ENCODE data around the gene ISCA2. TPM values are rescaled to one million over a fixed set of nuclear protein-coding genes. Genes with fewer than 3 reads are reported as not detected.
"Not testable (repeated sequence)": the region's sequence is repeated elsewhere in the genome, so short reads cannot be mapped to it uniquely, and the experiment has no call there.

ISCA2 gene, protein sequence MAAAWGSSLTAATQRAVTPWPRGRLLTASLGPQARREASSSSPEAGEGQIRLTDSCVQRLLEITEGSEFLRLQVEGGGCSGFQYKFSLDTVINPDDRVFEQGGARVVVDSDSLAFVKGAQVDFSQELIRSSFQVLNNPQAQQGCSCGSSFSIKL
- total RNA-seq (11.7 and 17.7 TPM in 2 replicates), polyA plus RNA-seq (32.1 and 35.5 TPM in 2 replicates), polyA minus RNA-seq (ENCODE audit: low replicate concordance) (1.7 and 3.4 TPM in 2 replicates)
- 16.6 and 24.9 TPM in 2 replicates for polyA plus RNA-seq (2012)

DNA sequence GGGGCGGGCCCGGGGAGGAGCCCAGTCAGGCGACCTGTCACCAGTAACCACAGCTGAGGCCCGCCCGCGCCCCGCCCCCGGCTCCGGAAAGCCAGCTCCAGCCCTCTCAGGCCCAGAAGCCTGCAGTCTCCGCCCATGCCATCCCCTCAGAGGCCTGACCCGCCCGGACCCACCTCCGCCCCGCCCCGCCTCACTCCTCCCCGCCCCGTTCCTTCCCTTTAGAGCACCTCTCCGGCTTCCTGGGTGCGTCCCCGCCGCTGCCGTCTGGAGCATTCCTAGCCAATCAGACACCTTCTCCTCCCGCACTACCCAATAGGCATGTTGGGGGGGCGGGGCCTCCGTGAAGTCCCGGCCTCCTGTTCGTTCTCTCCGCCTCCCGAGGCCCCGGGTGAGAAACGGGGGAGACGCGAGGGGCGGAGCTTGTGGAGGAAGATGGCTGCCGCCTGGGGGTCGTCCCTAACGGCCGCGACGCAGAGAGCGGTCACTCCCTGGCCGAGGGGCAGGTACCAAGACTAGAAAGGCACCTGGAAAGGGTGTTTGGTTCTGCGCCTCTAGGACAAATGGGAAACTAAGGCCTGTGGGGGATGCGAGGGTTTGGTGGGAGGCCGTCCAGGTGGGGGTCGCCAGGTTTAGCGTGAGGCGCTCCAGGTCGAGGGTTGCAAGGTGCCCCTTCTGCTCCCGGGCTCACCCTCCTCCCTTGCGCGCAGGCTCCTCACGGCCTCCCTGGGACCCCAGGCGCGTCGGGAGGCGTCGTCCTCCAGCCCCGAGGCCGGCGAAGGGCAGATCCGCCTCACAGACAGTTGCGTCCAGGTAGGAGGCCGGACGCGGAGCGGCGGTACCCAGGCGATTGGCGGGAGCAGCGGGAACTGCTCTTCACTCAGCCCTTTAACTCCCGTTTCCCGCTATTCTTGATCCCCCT is at the start of gene ISCA2:
Gene ISCA2 (plus strand): TSS at position 423 of the 919 bp plus-strand sequence. CDS start 10 bp downstream, at position 433.
- TF ChIP-seq, protein P1, sequence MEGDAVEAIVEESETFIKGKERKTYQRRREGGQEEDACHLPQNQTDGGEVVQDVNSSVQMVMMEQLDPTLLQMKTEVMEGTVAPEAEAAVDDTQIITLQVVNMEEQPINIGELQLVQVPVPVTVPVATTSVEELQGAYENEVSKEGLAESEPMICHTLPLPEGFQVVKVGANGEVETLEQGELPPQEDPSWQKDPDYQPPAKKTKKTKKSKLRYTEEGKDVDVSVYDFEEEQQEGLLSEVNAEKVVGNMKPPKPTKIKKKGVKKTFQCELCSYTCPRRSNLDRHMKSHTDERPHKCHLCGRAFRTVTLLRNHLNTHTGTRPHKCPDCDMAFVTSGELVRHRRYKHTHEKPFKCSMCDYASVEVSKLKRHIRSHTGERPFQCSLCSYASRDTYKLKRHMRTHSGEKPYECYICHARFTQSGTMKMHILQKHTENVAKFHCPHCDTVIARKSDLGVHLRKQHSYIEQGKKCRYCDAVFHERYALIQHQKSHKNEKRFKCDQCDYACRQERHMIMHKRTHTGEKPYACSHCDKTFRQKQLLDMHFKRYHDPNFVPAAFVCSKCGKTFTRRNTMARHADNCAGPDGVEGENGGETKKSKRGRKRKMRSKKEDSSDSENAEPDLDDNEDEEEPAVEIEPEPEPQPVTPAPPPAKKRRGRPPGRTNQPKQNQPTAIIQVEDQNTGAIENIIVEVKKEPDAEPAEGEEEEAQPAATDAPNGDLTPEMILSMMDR (conservative IDR thresholded peaks at IDR 0.05 in 1 of 2, IDR thresholded peaks at IDR 0.05 in 1 of 2; ENCODE audit: low read depth in 1 of 2, low read length in 2 of 2), result no peak
- TF ChIP-seq EZH2 (IDR thresholded peaks at IDR 0.05; ENCODE audit: low read length, missing control alignments), result no peak
- peak within 1 kb of the TSS; percentile 97 for H3K4me2 ChIP-seq (ENCODE audit: extremely low read depth, insufficient read depth, low read length)
- peak within 1 kb of the TSS; percentile 91 for H3K27ac ChIP-seq (ENCODE audit: insufficient read depth, low read length)
- peak within 1 kb of the TSS; percentile 90 for H2AFZ ChIP-seq (ENCODE audit: low read length)
- H3K9me3 ChIP-seq (ENCODE audit: control insufficient read depth, insufficient read depth, low read depth, low read length), result no peaks in the 10 kb centered on the region
- peak; percentile 99 for DNase-seq (ENCODE audit: low read depth in 2 of 2)
- peaks cover 35% of the 10 kb centered on the region for H3K79me2 ChIP-seq (ENCODE audit: control insufficient read depth, insufficient read depth, low read length)
- H3K9ac ChIP-seq (ENCODE audit: insufficient read depth, low read length), result peak within 1 kb of the TSS; percentile 95
- H4K20me1 ChIP-seq (ENCODE audit: control insufficient read depth, extremely low read depth, insufficient read depth, low read length), result peaks cover 3% of the 10 kb centered on the region
- no peaks in the 10 kb centered on the region for H3K27me3 ChIP-seq (ENCODE audit: control insufficient read depth, insufficient read depth, low read length)
- peak within 1 kb of the TSS; percentile 82 to 100 (median 100) for H3K4me3 ChIP-seq (replicated peaks in 1 of 4; ENCODE audit: control extremely low read depth in 1 of 4, insufficient read depth in 1 of 4, low read depth in 3 of 4, low read length in 4 of 4)
- no peaks in the 10 kb centered on the region for H3K36me3 ChIP-seq (ENCODE audit: control insufficient read depth, insufficient read depth, low read length)
- H3K4me1 ChIP-seq (ENCODE audit: control insufficient read depth, extremely low read depth, insufficient read depth, low read length), result peaks cover 10% of the 10 kb centered on the region

DNA sequence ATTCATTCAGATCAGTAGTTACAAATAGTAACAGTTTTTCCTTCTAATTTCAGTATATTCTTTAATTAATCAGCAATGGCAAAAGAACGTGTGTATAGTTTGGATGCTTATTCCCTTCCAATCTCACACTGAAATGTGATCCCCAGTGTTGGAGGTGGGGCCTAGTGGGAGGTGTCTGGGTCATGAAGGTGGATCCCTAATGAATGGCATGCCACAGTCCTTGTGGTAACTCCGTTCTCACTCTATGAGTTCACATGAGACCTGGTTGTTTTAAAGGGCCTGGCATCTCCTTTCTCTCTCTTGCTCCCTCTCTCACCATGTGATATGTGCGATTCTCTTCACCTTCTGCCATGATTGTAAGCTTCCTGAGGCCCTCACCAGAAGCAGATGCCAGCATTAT is 48.7 kb upstream of the ISCA2 start:
- no peak for DNase-seq (ENCODE audit: low read depth in 2 of 2)
- H3K4me3 ChIP-seq (replicated peaks in 1 of 4; ENCODE audit: control extremely low read depth in 1 of 4, insufficient read depth in 1 of 4, low read depth in 3 of 4, low read length in 4 of 4), result no peak overlapping the region
- no peaks in the 10 kb centered on the region for H3K9me3 ChIP-seq (ENCODE audit: control insufficient read depth, insufficient read depth, low read depth, low read length)
- H3K27me3 ChIP-seq (ENCODE audit: control insufficient read depth, insufficient read depth, low read length), result peaks cover 13% of the 10 kb centered on the region
- H3K4me1 ChIP-seq (ENCODE audit: control insufficient read depth, extremely low read depth, insufficient read depth, low read length), result no peaks in the 10 kb centered on the region
- H3K27ac ChIP-seq (ENCODE audit: insufficient read depth, low read length), result no peak overlapping the region
- H3K9ac ChIP-seq (ENCODE audit: insufficient read depth, low read length), result no peak overlapping the region
- no peaks in the 10 kb centered on the region for H4K20me1 ChIP-seq (ENCODE audit: control insufficient read depth, extremely low read depth, insufficient read depth, low read length)
- no peak overlapping the region for H2AFZ ChIP-seq (ENCODE audit: low read length)
- no peaks in the 10 kb centered on the region for H3K79me2 ChIP-seq (ENCODE audit: control insufficient read depth, insufficient read depth, low read length)
- no peaks in the 10 kb centered on the region for H3K36me3 ChIP-seq (ENCODE audit: control insufficient read depth, insufficient read depth, low read length)
- TF ChIP-seq, protein P1 (conservative IDR thresholded peaks at IDR 0.05 in 1 of 2, IDR thresholded peaks at IDR 0.05 in 1 of 2; ENCODE audit: low read depth in 1 of 2, low read length in 2 of 2), result no peak
- TF ChIP-seq EZH2 (IDR thresholded peaks at IDR 0.05; ENCODE audit: low read length, missing control alignments), result no peak
- H3K4me2 ChIP-seq (ENCODE audit: extremely low read depth, insufficient read depth, low read length), result no peak overlapping the region

DNA sequence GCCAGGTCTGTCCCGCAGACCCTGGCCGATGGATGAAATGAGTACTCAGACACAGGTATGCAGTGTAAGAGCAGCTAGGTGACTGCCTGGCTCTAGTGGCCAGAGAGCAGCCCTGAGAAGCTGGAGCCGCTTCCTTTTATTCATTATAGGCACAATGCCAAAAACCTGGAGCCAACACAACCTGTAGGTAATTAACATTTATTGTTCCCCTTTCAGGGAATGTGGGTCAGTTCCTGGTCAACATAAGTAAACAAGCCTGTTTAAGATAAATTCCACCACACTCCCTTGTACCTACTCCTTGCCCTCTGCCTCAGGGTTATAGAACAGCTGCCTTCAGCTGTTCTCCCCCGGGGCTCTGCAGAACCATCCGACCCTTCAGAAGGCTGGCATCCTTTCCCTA is 39.2 kb upstream of the ISCA2 start:
- not testable (repeated sequence) for H3K9ac ChIP-seq (ENCODE audit: insufficient read depth, low read length); H3K79me2 ChIP-seq (ENCODE audit: control insufficient read depth, insufficient read depth, low read length); H3K4me2 ChIP-seq (ENCODE audit: extremely low read depth, insufficient read depth, low read length); H3K4me1 ChIP-seq (ENCODE audit: control insufficient read depth, extremely low read depth, insufficient read depth, low read length); H3K36me3 ChIP-seq (ENCODE audit: control insufficient read depth, insufficient read depth, low read length); H2AFZ ChIP-seq (ENCODE audit: low read length); H3K4me3 ChIP-seq (replicated peaks in 1 of 4; ENCODE audit: control extremely low read depth in 1 of 4, insufficient read depth in 1 of 4, low read depth in 3 of 4, low read length in 4 of 4); H3K27ac ChIP-seq (ENCODE audit: insufficient read depth, low read length); H3K9me3 ChIP-seq (ENCODE audit: control insufficient read depth, insufficient read depth, low read depth, low read length); H4K20me1 ChIP-seq (ENCODE audit: control insufficient read depth, extremely low read depth, insufficient read depth, low read length); DNase-seq (ENCODE audit: low read depth in 2 of 2)
- H3K27me3 ChIP-seq (ENCODE audit: control insufficient read depth, insufficient read depth, low read length), result peaks cover 10% of the 10 kb centered on the region
